Neural progenitor cell (in vitro differentiated cells): ENCODE results near the gene MAN1A2. TPM values are rescaled to one million over a fixed set of nuclear protein-coding genes. Genes with fewer than 3 reads are reported as not detected.
"Not testable (repeated sequence)": the region's sequence is repeated elsewhere in the genome, so short reads cannot be mapped to it uniquely, and the experiment has no call there.

Source experiments
- DNase-seq: peaks from one replicate; pipeline ENCODE4 v3.0.0-alpha.2; 2016; ENCODE audit warnings: low spot score
- H2AFZ ChIP-seq: fragments of 200-600 bp; sonication (generic); replicated peaks from 2 replicates; pipeline ENCODE4 v1.6.1; 2016; ENCODE audit warnings: antibody characterized with exemption
- H3F3A ChIP-seq: fragments of 200-600 bp; sonication (generic); 2 replicates; pipeline ENCODE4 v1.6.1; 2016; ENCODE audit warnings: antibody characterized with exemption, low read depth
- H3K27ac ChIP-seq: fragments of 200-600 bp; sonication (generic); 2 replicates; pipeline ENCODE4 v1.5.1; 2016; ENCODE audit warnings: mild to moderate bottlenecking
- H3K27me3 ChIP-seq: fragments of 200-600 bp; sonication (generic); 2 replicates; pipeline ENCODE4 v1.6.1; 2016; ENCODE audit warnings: mild to moderate bottlenecking, moderate library complexity
- H3K36me3 ChIP-seq: fragments of 200-600 bp; sonication (generic); 2 replicates; pipeline ENCODE4 v1.5.1; 2016
- H3K4me1 ChIP-seq: fragments of 200-600 bp; sonication (generic); 2 replicates; pipeline ENCODE4 v1.6.1; 2016; ENCODE audit warnings: mixed run types
- H3K4me2 ChIP-seq: fragments of 200-600 bp; sonication (generic); 2 replicates; pipeline ENCODE4 v1.6.1; 2016
- H3K4me3 ChIP-seq: fragments of 200-600 bp; sonication (generic); 2 replicates; pipeline ENCODE4 v1.5.1; 2016
- H3K79me2 ChIP-seq: fragments of 200-600 bp; sonication (generic); 2 replicates; pipeline ENCODE4 v1.6.1; 2016; ENCODE audit warnings: low read depth
- H3K9ac ChIP-seq: fragments of 200-600 bp; sonication (generic); 2 replicates; pipeline ENCODE4 v1.6.1; 2016
- H3K9me3 ChIP-seq: fragments of 200-600 bp; sonication (generic); 2 replicates; pipeline ENCODE4 v1.5.1; 2016; ENCODE audit warnings: low read depth
- H4K20me1 ChIP-seq: fragments of 200-600 bp; sonication (generic); 2 replicates; pipeline ENCODE4 v1.6.1; 2016; ENCODE audit warnings: low read depth
- H3K27ac Mint-ChIP-seq: 3 replicates; pipeline ENCODE4 v1.8.0; 2021; ENCODE audit warnings: mixed read lengths
- H3K27me3 Mint-ChIP-seq: 2 replicates; pipeline ENCODE4 v1.8.0; 2022; ENCODE audit warnings: low read depth, mild to moderate bottlenecking, inconsistent platforms, moderate library complexity, mixed read lengths; ENCODE audit not compliant: insufficient read depth
- H3K36me3 Mint-ChIP-seq: 3 replicates; pipeline ENCODE4 v1.8.0; 2021; ENCODE audit warnings: mixed read lengths
- H3K4me1 Mint-ChIP-seq: 3 replicates; pipeline ENCODE4 v1.8.0; 2021; ENCODE audit warnings: mixed read lengths
- H3K4me3 Mint-ChIP-seq: 3 replicates; pipeline ENCODE4 v1.8.0; 2021; ENCODE audit warnings: mild to moderate bottlenecking, moderate library complexity, mixed read lengths
- H3K9me3 Mint-ChIP-seq: 3 replicates; pipeline ENCODE4 v1.8.0; 2020; ENCODE audit warnings: mixed read lengths
- CTCF ChIP-seq: fragments of 200-600 bp; sonication (generic); IDR thresholded peaks from 2 replicates; pipeline ENCODE4 v1.5.1; 2017; ENCODE audit warnings: antibody characterized with exemption, mild to moderate bottlenecking
- EZH2 ChIP-seq: fragments of 200-600 bp; sonication (generic); IDR thresholded peaks from 2 replicates; pipeline ENCODE4 v1.6.1; 2017; ENCODE audit warnings: antibody characterized with exemption, mild to moderate bottlenecking, moderate library complexity
- EZH2phosphoT487 ChIP-seq: fragments of 200-600 bp; sonication (generic); IDR thresholded peaks from 2 replicates; pipeline ENCODE4 v1.6.1; 2017; ENCODE audit warnings: antibody characterized with exemption
- total RNA-seq: library from RNA; depleted of rRNA; stranded (reverse); fragments of >200 nt; gene quantifications from 2 replicates; pipeline ENCODE4 v1.2.3, GENCODE V29; 2015; ENCODE audit warnings: low replicate concordance

Gene MAN1A2
- total RNA-seq, 1 donor from 2014 or later = 28.6 TPM

GRCh38 chr1:117473063-117473462 is 105.8 kb downstream of the MAN1A2 start:
- Mint-ChIP-seq H3K9me3 (peaks cover 11% of the 10 kb centered on the region), H3K4me3 (no peak overlapping the region)

GRCh38 chr1:117475495-117475894 is 108.2 kb downstream of the MAN1A2 start:
- not testable (repeated sequence) for H3K36me3 ChIP-seq, H4K20me1 ChIP-seq, H3K27me3 Mint-ChIP-seq, H3K79me2 ChIP-seq, H3K9me3 ChIP-seq, H2AFZ ChIP-seq, H3K4me3 ChIP-seq, DNase-seq, H3K4me2 ChIP-seq, H3K27me3 ChIP-seq, H3K4me3 Mint-ChIP-seq, H3K4me1 ChIP-seq, H3K27ac ChIP-seq, H3K36me3 Mint-ChIP-seq, H3F3A ChIP-seq, H3K4me1 Mint-ChIP-seq, H3K27ac Mint-ChIP-seq, H3K9ac ChIP-seq
- H3K9me3 Mint-ChIP-seq = peaks cover 11% of the 10 kb centered on the region

More at GRCh38 chr1:117473063-117473462, 105.8 kb downstream of the MAN1A2 start:
- Histone ChIP-seq H2AFZ (no peak overlapping the region), H3K4me3 (no peak overlapping the region), H3K9me3 (no peaks in the 10 kb centered on the region), H3K4me1 (no peaks in the 10 kb centered on the region), H3K27ac (no peak overlapping the region), H3K9ac (no peak overlapping the region), H3K4me2 (no peak overlapping the region), H3K27me3 (no peaks in the 10 kb centered on the region), H3F3A (no peaks in the 10 kb centered on the region), H3K36me3 (no peaks in the 10 kb centered on the region), H4K20me1 (no peaks in the 10 kb centered on the region), H3K79me2 (no peaks in the 10 kb centered on the region)
- no peak for DNase-seq
- no peaks in the 10 kb centered on the region for H3K27me3 Mint-ChIP-seq
- H3K36me3 Mint-ChIP-seq = peaks cover 10% of the 10 kb centered on the region
- no peak overlapping the region for H3K27ac Mint-ChIP-seq
- no peaks in the 10 kb centered on the region for H3K4me1 Mint-ChIP-seq
- no peak for TF ChIP-seq CTCF
- TF ChIP-seq EZH2phosphoT487 = no peak
- no peak for TF ChIP-seq EZH2

- no peaks in the 10 kb centered on the region for H3K36me3 ChIP-seq
- H3K4me2 ChIP-seq = no peak overlapping the region
- H3K9me3 ChIP-seq = no peaks in the 10 kb centered on the region
- Mint-ChIP-seq H3K9me3 (peaks cover 15% of the 10 kb centered on the region), H3K36me3 (peaks cover 19% of the 10 kb centered on the region), H3K27ac (no peak overlapping the region), H3K4me1 (no peaks in the 10 kb centered on the region), H3K27me3 (no peaks in the 10 kb centered on the region), H3K4me3 (no peak overlapping the region)
- TF ChIP-seq EZH2phosphoT487 (no peak), EZH2 (no peak), CTCF (no peak)
- H3K9ac ChIP-seq = no peak overlapping the region
- no peaks in the 10 kb centered on the region for H3K4me1 ChIP-seq
- H3K27me3 ChIP-seq = no peaks in the 10 kb centered on the region
- H4K20me1 ChIP-seq = no peaks in the 10 kb centered on the region
- no peaks in the 10 kb centered on the region for H3K79me2 ChIP-seq
- H2AFZ ChIP-seq = no peak overlapping the region
- no peak for DNase-seq
- no peak overlapping the region for H3K4me3 ChIP-seq
- H3F3A ChIP-seq = no peaks in the 10 kb centered on the region
- H3K27ac ChIP-seq = no peak overlapping the region
Measured at GRCh38 chr1:117479086-117479485, 111.8 kb downstream of the MAN1A2 start.

GRCh38 chr1:117481410-117481809 is 114.2 kb downstream of the MAN1A2 start:
- Mint-ChIP-seq H3K36me3 (peaks cover 13% of the 10 kb centered on the region), H3K4me3 (no peak overlapping the region), H3K9me3 (peaks cover 7% of the 10 kb centered on the region), H3K27me3 (no peaks in the 10 kb centered on the region), H3K27ac (no peak overlapping the region), H3K4me1 (no peaks in the 10 kb centered on the region)
- Histone ChIP-seq H3K27ac (no peak overlapping the region), H3K4me2 (no peak overlapping the region), H3F3A (no peaks in the 10 kb centered on the region), H3K27me3 (no peaks in the 10 kb centered on the region), H3K36me3 (no peaks in the 10 kb centered on the region), H4K20me1 (no peaks in the 10 kb centered on the region), H3K4me3 (no peak overlapping the region), H3K9me3 (no peaks in the 10 kb centered on the region), H3K9ac (no peak overlapping the region), H3K4me1 (no peaks in the 10 kb centered on the region), H2AFZ (no peak overlapping the region), H3K79me2 (no peaks in the 10 kb centered on the region)
- TF ChIP-seq CTCF (no peak), EZH2 (no peak)
- DNase-seq = no peak
